Neuronal stem cell (in vitro differentiated cells): ENCODE results near the gene MAP3K15.

ENCODE experiments used
- DNase-seq: peaks from one replicate; pipeline ENCODE4 v3.0.0-alpha.2; 2013; ENCODE audit warnings: low spot score
- H2AFZ ChIP-seq: one replicate; pipeline ENCODE4 v1.6.1; 2013; ENCODE audit warnings: mild to moderate bottlenecking, low read length, inconsistent platforms
- H2AK5ac ChIP-seq: 2 replicates; pipeline ENCODE4 v1.6.1; 2013; ENCODE audit warnings: low read depth, mild to moderate bottlenecking, inconsistent platforms, low read length, moderate library complexity, mixed read lengths
- H2BK120ac ChIP-seq: 2 replicates; pipeline ENCODE4 v1.6.1; 2013; ENCODE audit warnings: low read depth, mild to moderate bottlenecking, inconsistent platforms, low read length, moderate library complexity, mixed read lengths
- H2BK12ac ChIP-seq: one replicate; pipeline ENCODE4 v1.6.1; 2013; ENCODE audit warnings: low read length, inconsistent platforms
- H2BK15ac ChIP-seq: 2 replicates; pipeline ENCODE4 v1.6.1; 2013; ENCODE audit warnings: mild to moderate bottlenecking, low read length, inconsistent platforms, mixed read lengths
- H2BK5ac ChIP-seq: one replicate; pipeline ENCODE4 v1.6.1; 2013; ENCODE audit warnings: inconsistent platforms, mild to moderate bottlenecking, low read length, moderate library complexity
- H3K14ac ChIP-seq: one replicate; pipeline ENCODE4 v1.6.1; 2013; ENCODE audit warnings: low read length, inconsistent platforms
- H3K18ac ChIP-seq: 2 replicates; pipeline ENCODE4 v1.6.1; 2013; ENCODE audit warnings: low read length, inconsistent platforms
- H3K23ac ChIP-seq: 2 replicates; pipeline ENCODE4 v1.6.1; 2013; ENCODE audit warnings: low read depth, mild to moderate bottlenecking, mixed read lengths, low read length, inconsistent platforms; ENCODE audit not compliant: poor library complexity
- H3K27ac ChIP-seq: replicated peaks from 3 replicates; pipeline ENCODE4 v1.5.1; 2013; ENCODE audit warnings: low read length, inconsistent platforms
- H3K27me3 ChIP-seq, 3 experiments: 2 replicates each; pipeline ENCODE4 v1.6.1; 2013; ENCODE audit warnings: low read length in 3 of 3, mild to moderate bottlenecking in 2 of 3, inconsistent platforms in 1 of 3, low read depth in 1 of 3, mixed read lengths in 1 of 3, moderate library complexity in 1 of 3; ENCODE audit not compliant: control insufficient read depth in 3 of 3, insufficient read depth in 3 of 3
- H3K36me3 ChIP-seq, 2 donors: replicated peaks in 1 of 2; 2 replicates each; pipeline ENCODE4 v1.6.1; 2013; ENCODE audit warnings: low read length in 2 of 2; ENCODE audit not compliant: control insufficient read depth in 2 of 2, insufficient read depth in 2 of 2
- H3K4ac ChIP-seq: 2 replicates; pipeline ENCODE4 v1.6.1; 2013; ENCODE audit warnings: inconsistent platforms, mild to moderate bottlenecking, low read length, moderate library complexity
- H3K4me1 ChIP-seq, 2 donors: 1 replicate in 1 of 2; 2 replicates in 1 of 2; pipeline ENCODE4 v1.6.1; 2013; ENCODE audit warnings: low read length in 2 of 2, low read depth in 1 of 2; ENCODE audit not compliant: control insufficient read depth in 2 of 2, insufficient read depth in 1 of 2
- H3K4me2 ChIP-seq: one replicate; pipeline ENCODE4 v1.6.1; 2013; ENCODE audit warnings: mild to moderate bottlenecking, low read length, inconsistent platforms; ENCODE audit not compliant: insufficient read depth, poor library complexity, severe bottlenecking
- H3K4me3 ChIP-seq, 2 donors: 2 replicates each; pipeline ENCODE4 v1.5.1; 2013; ENCODE audit warnings: low read length in 2 of 2, mild to moderate bottlenecking in 2 of 2, inconsistent platforms in 1 of 2, moderate library complexity in 1 of 2
- H3K79me1 ChIP-seq: one replicate; pipeline ENCODE4 v1.6.1; 2013; ENCODE audit warnings: low read depth, mild to moderate bottlenecking, inconsistent platforms, low read length, moderate library complexity
- H3K9ac ChIP-seq: one replicate; pipeline ENCODE4 v1.6.1; 2013; ENCODE audit warnings: mild to moderate bottlenecking, low read depth, low read length, inconsistent platforms; ENCODE audit not compliant: poor library complexity
- H3K9me3 ChIP-seq, 2 donors: replicated peaks in 1 of 2; 2 replicates each; pipeline versions ENCODE3 to v1.6.1; 2013; ENCODE audit warnings: low read length in 2 of 2, mild to moderate bottlenecking in 2 of 2, inconsistent platforms in 1 of 2, low read depth in 1 of 2, mixed read lengths in 1 of 2, moderate library complexity in 1 of 2; ENCODE audit not compliant: control insufficient read depth in 2 of 2, insufficient read depth in 1 of 2
- H4K8ac ChIP-seq: one replicate; pipeline ENCODE4 v1.6.1; 2013; ENCODE audit warnings: low read depth, mild to moderate bottlenecking, inconsistent platforms, low read length, moderate library complexity
- H4K91ac ChIP-seq: one replicate; pipeline ENCODE4 v1.6.1; 2013; ENCODE audit warnings: low read length, low read depth, mild to moderate bottlenecking, inconsistent platforms; ENCODE audit not compliant: poor library complexity
- WGBS, 2 donors: extraction: QIAGEN DNeasy Blood & Tissue Kit; methylation state at CpG; one replicate each; pipeline ENCODE4 v1.1.7; 2013; ENCODE audit warnings: missing lambda C conversion rate in 2 of 2, mixed read lengths in 1 of 2; ENCODE audit not compliant: insufficient read length in 2 of 2, insufficient replicate concordance in 1 of 2; ENCODE audit errors: extremely low coverage in 2 of 2; 5-methylcytosine and 5-hydroxymethylcytosine counted together

The MAP3K15 gene

GRCh38 chrX:19544693-19545305, 29.5 kb upstream of the MAP3K15 start:
- H2BK12ac ChIP-seq = no peak overlapping the region
- H3K27ac ChIP-seq = no peak overlapping the region
- H3K4me2 ChIP-seq = no peak overlapping the region
- no peaks in the 10 kb centered on the region for H3K79me1 ChIP-seq
- no peak overlapping the region for H2AFZ ChIP-seq
- no peak overlapping the region for H2BK15ac ChIP-seq
- H3K27me3 ChIP-seq = no peaks in the 10 kb centered on the region
- no peak overlapping the region for H3K14ac ChIP-seq
- no peak overlapping the region for H2AK5ac ChIP-seq
- WGBS, 2 donors = no CpG with 5 or more reads among the region's 8 CpGs
- H2BK120ac ChIP-seq = no peak overlapping the region
- no peaks in the 10 kb centered on the region for H3K36me3 ChIP-seq
- no peak overlapping the region for H3K4me3 ChIP-seq
- H2BK5ac ChIP-seq = no peak overlapping the region
- no peak overlapping the region for H3K4ac ChIP-seq
- no peak overlapping the region for H3K23ac ChIP-seq
- DNase-seq = peak; percentile 27
- no peak overlapping the region for H3K9ac ChIP-seq
- no peak overlapping the region for H4K8ac ChIP-seq
- no peak overlapping the region for H3K18ac ChIP-seq
- H3K4me1 ChIP-seq = peaks cover 0 to 2% of the 10 kb centered on the region in 2 donors
- H4K91ac ChIP-seq = no peak overlapping the region
- H3K9me3 ChIP-seq = no peaks in the 10 kb centered on the region

- H2AK5ac ChIP-seq = no peak overlapping the region
- no peak for DNase-seq
- H3K36me3 ChIP-seq = no peaks in the 10 kb centered on the region
- H2BK5ac ChIP-seq = no peak overlapping the region
- H2BK12ac ChIP-seq = no peak overlapping the region
- no peak overlapping the region for H3K4me3 ChIP-seq
- H3K27me3 ChIP-seq = no peaks in the 10 kb centered on the region
- H3K9me3 ChIP-seq = no peaks in the 10 kb centered on the region
- no peaks in the 10 kb centered on the region for H3K79me1 ChIP-seq
- no peak overlapping the region for H4K91ac ChIP-seq
- no CpG with 5 or more reads among the region's 12 CpGs for WGBS, 2 donors
- no peak overlapping the region for H2AFZ ChIP-seq
- no peak overlapping the region for H2BK120ac ChIP-seq
- H3K23ac ChIP-seq = no peak overlapping the region
- no peak overlapping the region for H2BK15ac ChIP-seq
- H4K8ac ChIP-seq = no peak overlapping the region
- no peak overlapping the region for H3K14ac ChIP-seq
- H3K9ac ChIP-seq = no peak overlapping the region
- H3K4me1 ChIP-seq = peaks cover 0 to 2% of the 10 kb centered on the region in 2 donors
- H3K18ac ChIP-seq = no peak overlapping the region
- H3K4me2 ChIP-seq = no peak overlapping the region
- no peak overlapping the region for H3K27ac ChIP-seq
- H3K4ac ChIP-seq = no peak overlapping the region
Measured at GRCh38 chrX:19543951-19544381, 28.7 kb upstream of the MAP3K15 start.

- Histone ChIP-seq H3K4me3 (no peak overlapping the region), H2BK120ac (no peak overlapping the region)
- WGBS, 2 donors = no CpG with 5 or more reads among the region's 9 CpGs
Measured at GRCh38 chrX:19543020-19543715, 27.9 kb upstream of the MAP3K15 start.

GRCh38 chrX:19541931-19542330, 26.6 kb upstream of the MAP3K15 start:
- no peak overlapping the region for H2BK12ac ChIP-seq
- no peak overlapping the region for H2BK15ac ChIP-seq
- H4K8ac ChIP-seq = no peak overlapping the region
- DNase-seq = no peak
- H3K9me3 ChIP-seq = no peaks in the 10 kb centered on the region
- no peak overlapping the region for H2BK5ac ChIP-seq
- H2AK5ac ChIP-seq = no peak overlapping the region
- H3K4ac ChIP-seq = no peak overlapping the region
- H3K27me3 ChIP-seq = no peaks in the 10 kb centered on the region
- no peak overlapping the region for H4K91ac ChIP-seq
- no peak overlapping the region for H3K14ac ChIP-seq
- H2AFZ ChIP-seq = no peak overlapping the region
- H3K4me3 ChIP-seq = no peak overlapping the region
- H3K9ac ChIP-seq = no peak overlapping the region
- peaks cover 0 to 2% of the 10 kb centered on the region in 2 donors for H3K4me1 ChIP-seq
- H3K36me3 ChIP-seq = no peaks in the 10 kb centered on the region
- H3K4me2 ChIP-seq = no peak overlapping the region
- no peak overlapping the region for H3K27ac ChIP-seq
- no CpG with 5 or more reads among the region's 19 CpGs for WGBS, 2 donors
- H3K23ac ChIP-seq = no peak overlapping the region
- no peak overlapping the region for H3K18ac ChIP-seq
- no peak overlapping the region for H2BK120ac ChIP-seq
- H3K79me1 ChIP-seq = no peaks in the 10 kb centered on the region

More at GRCh38 chrX:19543020-19543715, 27.9 kb upstream of the MAP3K15 start:
- Histone ChIP-seq H2AK5ac (no peak overlapping the region), H3K14ac (no peak overlapping the region), H4K8ac (no peak overlapping the region), H3K23ac (no peak overlapping the region), H2AFZ (no peak overlapping the region), H3K4me2 (no peak overlapping the region), H2BK12ac (no peak overlapping the region), H3K4ac (no peak overlapping the region), H4K91ac (no peak overlapping the region), H3K27ac (no peak overlapping the region), H3K36me3 (no peaks in the 10 kb centered on the region), H2BK5ac (no peak overlapping the region), H3K9me3 (no peaks in the 10 kb centered on the region), H3K27me3 (no peaks in the 10 kb centered on the region), H3K79me1 (no peaks in the 10 kb centered on the region), H3K4me1 (peaks cover 0 to 2% of the 10 kb centered on the region in 2 donors), H3K9ac (no peak overlapping the region), H2BK15ac (no peak overlapping the region), H3K18ac (no peak overlapping the region)
- no peak for DNase-seq
